Stomach (tissue), 9 donors: Measurements from ENCODE around the gene MRPL19. TPM values are rescaled to one million over a fixed set of nuclear protein-coding genes. Genes with fewer than 3 reads are reported as not detected.

Experiments
- DNase-seq, 2 donors: peaks; one replicate each; pipeline versions ENCODE4 v3.0.0 to v3.0.0-alpha.2; 2013 to 2019
- H3K27ac ChIP-seq, 5 donors: fragments of 200-600 bp in 4 of 5; sonication (generic) in 4 of 5; one replicate each; pipeline ENCODE4 v1.5.1; 2013 to 2019; ENCODE audit warnings: mild to moderate bottlenecking in 1 of 5, moderate library complexity in 1 of 5
- H3K27me3 ChIP-seq, 3 donors: fragments of 200-600 bp; sonication (generic); one replicate each; pipeline ENCODE4 v1.5.1; 2017 to 2019; ENCODE audit warnings: mixed run types in 1 of 3
- H3K36me3 ChIP-seq, 4 donors: fragments of 200-600 bp; sonication (generic); 1 replicate in 3 of 4; 2 replicates in 1 of 4; pipeline ENCODE4 v1.5.1; 2016 to 2019
- H3K4me1 ChIP-seq, 4 donors: fragments of 200-600 bp; sonication (generic); one replicate each; pipeline ENCODE4 v1.5.1; 2016 to 2019
- H3K4me3 ChIP-seq, 4 donors: fragments of 200-600 bp; sonication (generic) in 3 of 4; one replicate each; pipeline ENCODE4 v1.5.1; 2016 to 2019; ENCODE audit warnings: mild to moderate bottlenecking in 1 of 4
- H3K9me3 ChIP-seq, 4 donors: fragments of 200-600 bp; sonication (generic); one replicate each; pipeline ENCODE4 v1.5.1; 2016 to 2019
- CTCF ChIP-seq, 7 experiments: fragments of 450-650 bp in 4 of 7; fragments of 200-600 bp in 3 of 7; sonication (generic) in 3 of 7; IDR thresholded peaks; one replicate each; pipeline ENCODE4 v1.5.1; 2016 to 2019; ENCODE audit warnings: antibody characterized with exemption in 7 of 7, control low read depth in 2 of 7, mild to moderate bottlenecking in 1 of 7
- EP300 ChIP-seq: sonication (generic); formaldehyde crosslinking; IDR thresholded peaks from one replicate; pipeline ENCODE4 v1.6.1; 2017; ENCODE audit warnings: antibody characterized with exemption
- POLR2A ChIP-seq, 4 donors: fragments of 450-650 bp; IDR thresholded peaks; one replicate each; pipeline ENCODE4 v1.6.1; 2016; ENCODE audit warnings: antibody characterized with exemption in 4 of 4, control low read depth in 2 of 4, mild to moderate bottlenecking in 1 of 4, moderate library complexity in 1 of 4
- POLR2AphosphoS5 ChIP-seq, 3 donors: sonication (generic); formaldehyde crosslinking; IDR thresholded peaks; one replicate each; pipeline ENCODE4 v1.6.1; 2016; ENCODE audit warnings: antibody characterized with exemption in 3 of 3
- WGBS, 5 donors: extraction: QIAGEN DNeasy Blood & Tissue Kit in 3 of 5; methylation state at CpG; one replicate each; pipeline versions ENCODE4 v1.1.5 to v1.1.7; 2013 to 2018; 5-methylcytosine and 5-hydroxymethylcytosine counted together
- intact Hi-C: fragments of 100-400 bp; cut with DNase I; formaldehyde crosslinking; loops from one replicate; pipeline ENCODE4 v1.15.1; 2023; ENCODE audit warnings: low total_unique reads
- polyA plus RNA-seq, 3 donors: library from polyadenylated mRNA; stranded (reverse); fragments of 200-250 nt; gene quantifications; one replicate each; pipeline ENCODE4 v1.2.3, GENCODE V29; 2013
- total RNA-seq, 5 donors: library from RNA; depleted of rRNA; stranded (reverse); fragments of >200 nt; gene quantifications; one replicate each; pipeline versions ENCODE4 v1.1.0 to v1.2.3, GENCODE V29; 2014 to 2016
- donor health status: healthy with polysubstance abuse.
- donor health status: Bipolar disorder and iron deficiency.
- donor health status: healthy.

The MRPL19 gene
- total and polyA plus RNA-seq, 8 donors: 8.8 to 55.0 (median 29.9) TPM

- Histone ChIP-seq H3K36me3 (peaks cover 8 to 18% (median 15%) of the 10 kb centered on the region in 4 donors), H3K9me3 (no peaks in the 10 kb centered on the region), H3K27me3 (no peaks in the 10 kb centered on the region), H3K27ac (peak overlapping the region; percentile 23 to 88 (median 83)), H3K4me3 (peak overlapping the region; percentile 89 to 97 (median 94)), H3K4me1 (peaks cover 5 to 36% (median 26%) of the 10 kb centered on the region in 4 donors)
- WGBS, 5 donors: 69 to 78% (median 73%) methylated on average over 9 of the region's 9 CpGs
- intact Hi-C loops: no loop called here
- TF ChIP-seq CTCF (IDR thresholded peaks at IDR 0.05): no peak
- TF ChIP-seq POLR2A (IDR thresholded peaks at IDR 0.05): no peak
- no peak for TF ChIP-seq POLR2AphosphoS5 (IDR thresholded peaks at IDR 0.05)
- no peak for TF ChIP-seq EP300
- no peak for DNase-seq
Observed at GRCh38 chr2:75646090-75646582, 447 bp upstream of the MRPL19 start.

GRCh38 chr2:75647771-75648170 is 1.2 kb downstream of the MRPL19 start:
- DNase-seq: no peak
- Histone ChIP-seq H3K27me3 (no peaks in the 10 kb centered on the region), H3K9me3 (no peaks in the 10 kb centered on the region), H3K36me3 (peaks cover 17 to 35% (median 31%) of the 10 kb centered on the region in 4 donors), H3K4me1 (peaks cover 5 to 36% (median 26%) of the 10 kb centered on the region in 4 donors), H3K27ac (peak overlapping the region in 1 of 5 donors; percentile 87), H3K4me3 (peak overlapping the region in 3 of 4 donors; percentile 89 to 97 (median 96))
- intact Hi-C loops: no loop called here
- 65 to 75% (median 69%) methylated on average over 3 of the region's 3 CpGs for WGBS, 5 donors
- no peak for TF ChIP-seq POLR2A (IDR thresholded peaks at IDR 0.05)
- no peak for TF ChIP-seq CTCF (IDR thresholded peaks at IDR 0.05)
- TF ChIP-seq EP300: no peak
- no peak for TF ChIP-seq POLR2AphosphoS5 (IDR thresholded peaks at IDR 0.05)

- Histone ChIP-seq H3K4me3 (no peak overlapping the region), H3K36me3 (peaks cover 39 to 97% (median 92%) of the 10 kb centered on the region in 4 donors), H3K4me1 (peaks cover 0 to 10% (median 3%) of the 10 kb centered on the region in 4 donors), H3K27me3 (no peaks in the 10 kb centered on the region), H3K9me3 (peaks cover 0 to 10% (median 0%) of the 10 kb centered on the region in 4 donors), H3K27ac (no peak overlapping the region)
- no peak for TF ChIP-seq CTCF (IDR thresholded peaks at IDR 0.05)
- TF ChIP-seq POLR2A (IDR thresholded peaks at IDR 0.05): no peak
- no peak for TF ChIP-seq POLR2AphosphoS5 (IDR thresholded peaks at IDR 0.05)
- TF ChIP-seq EP300: no peak
- intact Hi-C loops: no loop called here
- DNase-seq: no peak
- WGBS, 5 donors: 93 to 99% (median 96%) methylated on average over 2 of the region's 2 CpGs
Observed at GRCh38 chr2:75654012-75654411, 7.4 kb downstream of the MRPL19 start.

GRCh38 chr2:75655861-75656260 is 9.3 kb downstream of the MRPL19 start:
- DNase-seq: no peak
- 77 to 88% (median 85%) methylated on average over 1 of the region's 1 CpG for WGBS, 5 donors
- intact Hi-C loops: no loop called here
- Histone ChIP-seq H3K9me3 (peaks cover 0 to 10% (median 0%) of the 10 kb centered on the region in 4 donors), H3K27me3 (no peaks in the 10 kb centered on the region), H3K36me3 (peaks cover 34 to 98% (median 94%) of the 10 kb centered on the region in 4 donors), H3K4me1 (no peaks in the 10 kb centered on the region), H3K27ac (no peak overlapping the region), H3K4me3 (no peak overlapping the region)
- TF ChIP-seq POLR2A (IDR thresholded peaks at IDR 0.05): no peak
- no peak for TF ChIP-seq EP300
- no peak for TF ChIP-seq CTCF (IDR thresholded peaks at IDR 0.05)
- TF ChIP-seq POLR2AphosphoS5 (IDR thresholded peaks at IDR 0.05): no peak
